Testis (tissue), 2 donors: Measurements from ENCODE around the gene AHCYL2.

Experiments
- CTCF ChIP-seq, 3 experiments: fragments of 450-650 bp in 2 of 3; fragments of 200-600 bp in 1 of 3; sonication (generic) in 1 of 3; IDR thresholded peaks; one replicate each; pipeline ENCODE4 v1.5.1; 2016 to 2019; ENCODE audit warnings: antibody characterized with exemption in 3 of 3, mild to moderate bottlenecking in 2 of 3, moderate library complexity in 1 of 3
- POLR2A ChIP-seq: fragments of 450-650 bp; IDR thresholded peaks from one replicate; pipeline ENCODE4 v1.6.1; 2017; ENCODE audit warnings: antibody characterized with exemption, mild to moderate bottlenecking, moderate library complexity

DNA sequence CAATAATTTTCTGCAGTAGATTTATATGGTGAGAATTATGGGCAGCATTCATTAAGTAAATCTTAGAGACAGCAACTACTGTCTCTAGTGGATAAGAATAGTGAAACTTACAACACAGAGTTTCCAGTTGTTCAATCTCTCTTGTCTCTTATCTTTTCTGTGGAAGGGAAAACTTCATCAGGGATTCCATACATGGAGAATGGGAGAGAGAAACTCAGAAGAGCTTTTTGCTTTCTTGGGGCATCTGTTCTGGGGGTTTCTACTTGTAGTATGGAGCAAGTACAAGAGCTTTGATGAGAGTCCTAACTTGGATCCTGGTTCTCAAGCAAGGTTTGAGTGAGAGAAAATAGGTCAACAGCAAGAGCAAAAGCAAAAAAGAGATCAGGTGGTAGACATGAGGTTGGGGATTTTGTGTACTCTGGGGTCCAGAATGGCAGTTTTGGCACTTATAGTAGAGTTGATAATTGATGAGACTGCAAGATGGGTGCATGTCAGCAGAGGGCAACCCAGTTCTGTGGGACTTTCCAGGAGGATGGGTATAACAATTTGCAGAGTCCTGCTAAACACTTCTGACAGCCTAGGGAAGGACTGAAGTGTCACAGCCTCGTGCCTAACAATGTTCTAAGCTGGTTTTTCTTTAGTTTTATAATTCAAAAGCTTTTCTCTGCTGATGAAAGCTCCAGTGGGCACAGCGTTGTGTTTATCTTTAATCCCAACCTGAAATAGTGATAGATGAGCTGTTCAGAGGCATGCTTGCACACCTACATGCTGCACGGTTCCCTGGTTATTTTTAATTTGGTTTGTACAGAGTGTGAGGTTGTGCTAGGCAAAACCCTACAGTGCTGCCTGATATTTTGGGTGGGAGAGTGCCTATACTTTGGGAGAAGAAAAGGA, 177.4 kb downstream of the AHCYL2 start:
- no peak for TF ChIP-seq CTCF (IDR thresholded peaks at IDR 0.05)
- TF ChIP-seq POLR2A = no peak
